HepG2 (cell line): ENCODE measurements around the gene SF3B2. TPM values are rescaled to one million over a fixed set of nuclear protein-coding genes. Genes with fewer than 3 reads are reported as not detected.

ENCODE experiments used
- ATAC-seq: fragments of 200-7000 bp; cut with Tn5 transposase; 3 replicates; pipeline ENCODE4 v1.9.1; 2020; ENCODE audit warnings: mild to moderate bottlenecking, moderate library complexity
- BruUV-seq: library from RNA; stranded (reverse); fragments of 400-500 nt; replicated peaks from 2 replicates; lab custom pipeline; 2021; lab: Mats Ljungman, UMichigan
- CTCF ChIA-PET: fragments of 300-600 bp; formaldehyde crosslinking; extraction: SDS; loops from one replicate; lab custom pipeline; 2021; ENCODE audit warnings: low total read pairs, inconsistent platforms, low intra/inter-chr PET ratio; lab: Yijun Ruan, JAX
- POLR2A ChIA-PET: fragments of 350-600 bp; sonication (Branson Sonifier 250); formaldehyde crosslinking; loops from one replicate; lab custom pipeline; 2020; ENCODE audit warnings: antibody characterized with exemption, inconsistent platforms; lab: Yijun Ruan, JAX
- DNase-seq: peaks from one replicate; pipeline ENCODE4 v3.0.0-alpha.2; 2015; ENCODE audit warnings: low spot score
- FAIRE-seq: peaks from 3 replicates; lab custom pipeline; 2011; peaks lifted over from hg19 to GRCh38; lab: Jason Lieb, UNC
- H2AFZ ChIP-seq: one replicate; pipeline ENCODE4 v1.6.1; 2011; ENCODE audit warnings: low read length, inconsistent platforms
- H3K27ac ChIP-seq: fragments of 300-600 bp; 3 replicates; pipeline ENCODE4 v1.8.0; 2011; ENCODE audit warnings: mixed run types, mild to moderate bottlenecking, mixed read lengths, low read length, inconsistent platforms; ENCODE audit not compliant: insufficient read depth; ENCODE audit errors: extremely low read length
- H3K27me3 ChIP-seq, 2 experiments: fragments of 200-600 bp in 1 of 2; 2 replicates in 1 of 2; 3 replicates in 1 of 2; pipeline versions ENCODE4 v1.6.0 to v1.8.0; 2011; ENCODE audit warnings: low read length in 2 of 2, mild to moderate bottlenecking in 2 of 2, moderate library complexity in 2 of 2, inconsistent platforms in 1 of 2; ENCODE audit not compliant: insufficient read depth in 2 of 2, control insufficient read depth in 1 of 2
- H3K36me3 ChIP-seq, 2 experiments: fragments of 200-600 bp in 1 of 2; replicated peaks in 1 of 2; 2 replicates in 1 of 2; 3 replicates in 1 of 2; pipeline versions ENCODE4 v1.5.1 to v1.8.0; 2011; ENCODE audit warnings: low read length in 2 of 2, inconsistent platforms in 1 of 2; ENCODE audit not compliant: insufficient read depth in 2 of 2, control insufficient read depth in 1 of 2
- H3K4me1 ChIP-seq: 2 replicates; pipeline ENCODE4 v1.5.1; 2012; ENCODE audit warnings: low read length, inconsistent platforms; ENCODE audit not compliant: insufficient read depth
- H3K4me2 ChIP-seq: 2 replicates; pipeline ENCODE4 v1.6.0; 2011; ENCODE audit warnings: low read depth, low read length, inconsistent platforms
- H3K4me3 ChIP-seq, 3 experiments: fragments of 200-600 bp in 1 of 3; sonication (generic), shearing (Covaris generic) in 1 of 3; replicated peaks in 1 of 3; 2 replicates each; pipeline ENCODE4 v1.5.1; 2011 to 2016; ENCODE audit warnings: low read length in 3 of 3, inconsistent platforms in 2 of 3, low read depth in 2 of 3, mild to moderate bottlenecking in 2 of 3, control low read depth in 1 of 3, mixed read lengths in 1 of 3; ENCODE audit not compliant: insufficient read depth in 1 of 3
- H3K79me2 ChIP-seq: one replicate; pipeline ENCODE4 v1.6.1; 2011; ENCODE audit warnings: low read length, inconsistent platforms; ENCODE audit not compliant: insufficient read depth
- H3K9ac ChIP-seq: 2 replicates; pipeline ENCODE4 v1.6.0; 2011; ENCODE audit warnings: mild to moderate bottlenecking, low read depth, low read length, inconsistent platforms; ENCODE audit not compliant: insufficient read depth
- H3K9me3 ChIP-seq: 2 replicates; pipeline ENCODE4 v1.5.1; 2012; ENCODE audit warnings: mild to moderate bottlenecking, low read length
- H4K20me1 ChIP-seq: 2 replicates; pipeline ENCODE4 v1.6.0; 2011; ENCODE audit warnings: inconsistent platforms, mild to moderate bottlenecking, low read length, moderate library complexity; ENCODE audit not compliant: insufficient read depth
- KAT2B ChIP-seq: fragments of 150-350 bp; IDR thresholded peaks from 2 replicates; pipeline ENCODE4 v1.6.1; 2014; ENCODE audit warnings: low read depth, low read length, borderline replicate concordance
- KAT8 ChIP-seq: IDR thresholded peaks from 2 replicates; pipeline ENCODE4 v1.6.1; 2016; ENCODE audit warnings: missing genetic modification reagents, missing compliant biosample characterization
- KLF15 ChIP-seq: sonication (generic); formaldehyde crosslinking; IDR thresholded peaks from 2 replicates; pipeline ENCODE4 v1.8.1; 2023; ENCODE audit warnings: borderline replicate concordance, mild to moderate bottlenecking, inconsistent platforms, missing genetic modification reagents, mixed read lengths
- RARA ChIP-seq: IDR thresholded peaks from 2 replicates; pipeline ENCODE4 v1.6.1; 2016; ENCODE audit warnings: missing genetic modification reagents, missing compliant biosample characterization
- RXRA ChIP-seq: sonication (generic); formaldehyde crosslinking; IDR thresholded peaks from 2 replicates; pipeline ENCODE4 v1.5.1; 2020; ENCODE audit warnings: missing genetic modification reagents
- ZNF367 ChIP-seq: sonication (generic); formaldehyde crosslinking; IDR thresholded peaks from 2 replicates; pipeline ENCODE4 v1.4.0; 2020; ENCODE audit warnings: missing genetic modification reagents, borderline replicate concordance
- ZNF687 ChIP-seq: sonication (generic); formaldehyde crosslinking; IDR thresholded peaks from 2 replicates; pipeline ENCODE4 v1.5.1; 2020; ENCODE audit warnings: mild to moderate bottlenecking, missing genetic modification reagents, moderate library complexity
- ZNF775 ChIP-seq: sonication (generic); formaldehyde crosslinking; IDR thresholded peaks from 2 replicates; pipeline ENCODE4 v1.4.0; 2020; ENCODE audit warnings: missing genetic modification reagents, mild to moderate bottlenecking, moderate library complexity, borderline replicate concordance
- ZNF883 ChIP-seq: sonication (generic); formaldehyde crosslinking; IDR thresholded peaks from 2 replicates; pipeline ENCODE4 v1.5.1; 2020; ENCODE audit warnings: mild to moderate bottlenecking, missing genetic modification reagents; ENCODE audit errors: not compliant biosample characterization
- WGBS: methylation state at CpG from one replicate; pipeline ENCODE4 v1.1.6; 2017; ENCODE audit warnings: low lambda C conversion rate; 5-methylcytosine and 5-hydroxymethylcytosine counted together
- in situ Hi-C: cut with HindIII; loops from 2 replicates; pipeline ENCODE4 v1.10.0; 2017; ENCODE audit warnings: low pct_unique_long_range_greater_than_20kb; ENCODE audit not compliant: extremely low pct_ligation_motif_present
- intact Hi-C: fragments of 100-400 bp; cut with micrococcal nuclease; formaldehyde crosslinking; loops from one replicate; pipeline ENCODE4 v1.10.0; 2022; ENCODE audit not compliant: unreplicated experiment
- polyA plus RNA-seq, 8 experiments: library from polyadenylated mRNA; depleted of rRNA in 3 of 8; stranded (reverse) in 7 of 8; unstranded in 1 of 8; fragments of >200 nt; fragmentation: Illumina TruSeq in 4 of 8; extraction: Trizol in 4 of 8; gene quantifications; 2 replicates each; pipeline versions ENCODE4 v1.2.1 to v1.2.3, GENCODE V29; 2011 to 2016; ENCODE audit warnings: low read depth in 4 of 8, missing spikeins in 1 of 8, mixed read lengths in 1 of 8; ENCODE audit not compliant: insufficient read depth in 1 of 8
- total RNA-seq, 5 experiments: library from RNA; depleted of rRNA; stranded (reverse); fragments of >200 nt; fragmentation: Illumina TruSeq; extraction: Trizol; gene quantifications; 2 replicates each; pipeline ENCODE4 v1.2.3, GENCODE V29; 2016; ENCODE audit warnings: low read depth in 1 of 5
- TF ChIP-seq, protein P1 (sequence below): sonication (generic); IDR thresholded peaks from 2 replicates; pipeline ENCODE4 v1.6.1; 2016; ENCODE audit warnings: low read depth, borderline replicate concordance
- TF ChIP-seq, protein P2 (sequence below): sonication (generic); formaldehyde crosslinking; IDR thresholded peaks from 2 replicates; pipeline ENCODE4 v1.5.1; 2020; ENCODE audit warnings: mild to moderate bottlenecking, missing genetic modification reagents

Gene SF3B2
- total and polyA plus RNA-seq, 2 of the 13 experiments (the other 11 are each of a cell fraction or from before 2014, with no cell fraction given), result 70.4 to 153 TPM

DNA sequence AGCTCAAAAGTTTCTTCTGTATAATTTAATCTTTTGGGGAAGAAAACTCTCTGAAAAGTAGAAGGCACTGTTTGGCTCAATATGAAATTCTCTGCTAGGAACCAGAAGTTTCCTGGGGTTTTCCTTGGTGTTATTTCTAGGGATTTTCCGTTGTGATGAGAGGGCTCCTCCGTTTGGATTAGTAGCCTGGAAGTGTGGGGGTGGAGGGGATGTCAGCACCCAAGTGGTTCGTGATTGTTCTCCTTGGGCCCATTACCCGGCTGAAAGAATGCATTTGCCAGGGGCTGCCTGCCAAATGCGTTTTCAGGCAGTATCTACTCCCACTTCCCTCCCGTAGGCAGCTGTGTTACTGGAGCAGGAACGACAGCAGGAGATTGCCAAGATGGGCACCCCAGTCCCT, 4.3 kb downstream of the SF3B2 start:
- Histone ChIP-seq H3K9ac (no peak overlapping the region), H3K27ac (no peak overlapping the region), H3K4me2 (no peak overlapping the region), H3K4me3 (no peak overlapping the region), H3K4me1 (peaks cover 30% of the 10 kb centered on the region), H3K27me3 (no peaks in the 10 kb centered on the region; a peak in 1 of 5 replicates), H2AFZ (no peak overlapping the region), H3K9me3 (no peaks in the 10 kb centered on the region), H3K79me2 (peaks cover 24% of the 10 kb centered on the region), H4K20me1 (no peaks in the 10 kb centered on the region), H3K36me3 (peaks cover 34 to 65% of the 10 kb centered on the region in 2 experiments)
- 100% methylated on average over 7 of the region's 7 CpGs for WGBS
- intact Hi-C loops (no loop called here), in situ Hi-C loops (no loop called here)
- ChIA-PET CTCF (no interaction called here), POLR2A (interaction anchor here (1.3 kb wide), 1 partner anchor 14 kb away, joined by 3 read pairs; the partner anchor contains the start of gene PACS1)
- FAIRE-seq (no peak), ATAC-seq (no peak), DNase-seq (no peak)
- BruUV-seq, result no TSS peak
- TF ChIP-seq RXRA (no peak), ZNF687 (no peak), RARA (CRISPR knock-in tag) (no peak), ZNF367 (no peak), KLF15 (CRISPR knock-in tag) (no peak), KAT2B (no peak), ZNF883 (no peak), ZNF775 (CRISPR knock-in tag) (no peak), KAT8 (CRISPR knock-in tag) (no peak)
- TF ChIP-seq, protein P1, sequence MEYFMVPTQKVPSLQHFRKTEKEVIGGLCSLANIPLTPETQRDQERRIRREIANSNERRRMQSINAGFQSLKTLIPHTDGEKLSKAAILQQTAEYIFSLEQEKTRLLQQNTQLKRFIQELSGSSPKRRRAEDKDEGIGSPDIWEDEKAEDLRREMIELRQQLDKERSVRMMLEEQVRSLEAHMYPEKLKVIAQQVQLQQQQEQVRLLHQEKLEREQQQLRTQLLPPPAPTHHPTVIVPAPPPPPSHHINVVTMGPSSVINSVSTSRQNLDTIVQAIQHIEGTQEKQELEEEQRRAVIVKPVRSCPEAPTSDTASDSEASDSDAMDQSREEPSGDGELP, result no peak
- TF ChIP-seq, protein P2, sequence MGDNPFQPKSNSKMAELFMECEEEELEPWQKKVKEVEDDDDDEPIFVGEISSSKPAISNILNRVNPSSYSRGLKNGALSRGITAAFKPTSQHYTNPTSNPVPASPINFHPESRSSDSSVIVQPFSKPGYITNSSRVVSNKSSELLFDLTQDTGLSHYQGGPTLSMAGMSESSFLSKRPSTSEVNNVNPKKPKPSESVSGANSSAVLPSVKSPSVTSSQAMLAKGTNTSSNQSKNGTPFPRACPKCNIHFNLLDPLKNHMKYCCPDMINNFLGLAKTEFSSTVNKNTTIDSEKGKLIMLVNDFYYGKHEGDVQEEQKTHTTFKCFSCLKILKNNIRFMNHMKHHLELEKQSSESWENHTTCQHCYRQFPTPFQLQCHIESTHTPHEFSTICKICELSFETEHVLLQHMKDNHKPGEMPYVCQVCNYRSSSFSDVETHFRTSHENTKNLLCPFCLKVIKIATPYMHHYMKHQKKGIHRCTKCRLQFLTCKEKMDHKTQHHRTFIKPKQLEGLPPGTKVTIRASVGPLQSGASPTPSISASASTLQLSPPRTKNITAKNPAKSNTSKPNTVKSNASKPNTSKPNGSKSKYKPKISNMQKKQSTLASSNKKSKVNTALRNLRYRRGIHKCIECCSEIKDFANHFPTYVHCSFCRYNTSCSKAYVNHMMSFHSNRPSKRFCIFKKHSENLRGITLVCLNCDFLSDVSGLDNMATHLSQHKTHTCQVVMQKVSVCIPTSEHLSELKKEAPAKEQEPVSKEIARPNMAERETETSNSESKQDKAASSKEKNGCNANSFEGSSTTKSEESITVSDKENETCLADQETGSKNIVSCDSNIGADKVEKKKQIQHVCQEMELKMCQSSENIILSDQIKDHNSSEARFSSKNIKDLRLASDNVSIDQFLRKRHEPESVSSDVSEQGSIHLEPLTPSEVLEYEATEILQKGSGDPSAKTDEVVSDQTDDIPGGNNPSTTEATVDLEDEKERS (CRISPR knock-in tag), result no peak
